OCI-LY1 (cell line): ENCODE measurements around the gene ASF1B.

Experiments
- H2AFZ ChIP-seq: fragments of 200-600 bp; sonication (generic), shearing (Covaris generic); 2 replicates; pipeline ENCODE4 v1.6.0; 2014; ENCODE audit warnings: antibody characterized with exemption, mild to moderate bottlenecking, low read length
- H3F3A ChIP-seq: fragments of 200-600 bp; sonication (generic), shearing (Covaris generic); 2 replicates; pipeline ENCODE4 v1.6.0; 2014; ENCODE audit warnings: mild to moderate bottlenecking, antibody characterized with exemption, low read length, moderate library complexity; ENCODE audit not compliant: insufficient read depth
- H3K27ac ChIP-seq: fragments of 200-600 bp; sonication (generic); 2 replicates; pipeline ENCODE4 v1.5.1; 2014; ENCODE audit warnings: low read length, mixed run types, mild to moderate bottlenecking, low read depth; ENCODE audit not compliant: poor library complexity, severe bottlenecking
- H3K27me3 ChIP-seq: fragments of 200-600 bp; sonication (generic); 2 replicates; pipeline ENCODE4 v1.6.0; 2014; ENCODE audit warnings: antibody characterized with exemption, mild to moderate bottlenecking, low read length, moderate library complexity; ENCODE audit not compliant: insufficient read depth
- H3K36me3 ChIP-seq: fragments of 200-600 bp; sonication (generic); 2 replicates; pipeline ENCODE4 v1.6.1; 2014; ENCODE audit warnings: mild to moderate bottlenecking, antibody characterized with exemption, low read length, moderate library complexity, mixed read lengths; ENCODE audit not compliant: insufficient read depth
- H3K4me1 ChIP-seq: fragments of 200-600 bp; sonication (generic); 2 replicates; pipeline ENCODE4 v1.5.1; 2014; ENCODE audit warnings: mild to moderate bottlenecking, low read length, moderate library complexity; ENCODE audit not compliant: insufficient read depth, severe bottlenecking
- H3K4me2 ChIP-seq: fragments of 200-600 bp; sonication (generic), shearing (Covaris generic); 2 replicates; pipeline ENCODE4 v1.6.1; 2014; ENCODE audit warnings: low read length
- H3K4me3 ChIP-seq: fragments of 200-600 bp; sonication (generic); 2 replicates; pipeline ENCODE4 v1.5.1; 2014; ENCODE audit warnings: low read length, low read depth, mild to moderate bottlenecking, mixed read lengths; ENCODE audit not compliant: poor library complexity, severe bottlenecking
- H3K79me2 ChIP-seq: fragments of 200-600 bp; shearing (Covaris generic); 2 replicates; pipeline ENCODE4 v1.6.1; 2016; ENCODE audit warnings: mixed run types, low read length, mixed read lengths; ENCODE audit not compliant: insufficient read depth
- H3K9ac ChIP-seq: fragments of 200-600 bp; sonication (generic), shearing (Covaris generic); 2 replicates; pipeline ENCODE4 v1.6.1; 2014; ENCODE audit warnings: mild to moderate bottlenecking, low read length, mixed read lengths
- H3K9me2 ChIP-seq: fragments of 200-600 bp; sonication (generic), shearing (Covaris generic); 2 replicates; pipeline ENCODE4 v1.6.1; 2014; ENCODE audit warnings: low read depth, mild to moderate bottlenecking, low read length, mixed read lengths
- H3K9me3 ChIP-seq: fragments of 200-600 bp; shearing (Covaris generic); 2 replicates; pipeline ENCODE4 v1.6.1; 2014; ENCODE audit warnings: low read length, mixed read lengths
- H4K20me1 ChIP-seq: fragments of 200-600 bp; sonication (generic), shearing (Covaris generic); 2 replicates; pipeline ENCODE4 v1.6.0; 2016; ENCODE audit warnings: mild to moderate bottlenecking, low read length; ENCODE audit not compliant: insufficient read depth
- CTCF ChIP-seq: fragments of 200-600 bp; sonication (generic), shearing (Covaris generic); IDR thresholded peaks from 2 replicates; pipeline ENCODE4 v1.5.1; 2017; ENCODE audit warnings: mild to moderate bottlenecking, antibody characterized with exemption, low read length, moderate library complexity, mixed read lengths
- EZH2 ChIP-seq: fragments of 200-600 bp; sonication (generic), shearing (Covaris generic); IDR thresholded peaks from 2 replicates; pipeline ENCODE4 v1.8.0; 2017; ENCODE audit warnings: borderline replicate concordance, mixed run types, mild to moderate bottlenecking, antibody characterized with exemption, low read length, moderate library complexity, mixed read lengths

Gene ASF1B

GRCh38 chr19:14168993-14169392, 32.6 kb upstream of the ASF1B start:
- H3K36me3 ChIP-seq = no peaks in the 10 kb centered on the region

GRCh38 chr19:14168259-14168972, 32.0 kb upstream of the ASF1B start:
- H3K4me3 ChIP-seq = no peak overlapping the region
- no peaks in the 10 kb centered on the region for H4K20me1 ChIP-seq
- H3K9me2 ChIP-seq = no peaks in the 10 kb centered on the region
- no peak overlapping the region for H3K4me2 ChIP-seq
- no peak overlapping the region for H2AFZ ChIP-seq
- 0 out of 2 replicates have a peak, but pooled peaks cover 11% of the 10 kb centered on the region for H3K27me3 ChIP-seq
- no peak overlapping the region for H3K27ac ChIP-seq
- H3K4me1 ChIP-seq = no peaks in the 10 kb centered on the region
- H3K9ac ChIP-seq = no peak overlapping the region
- no peaks in the 10 kb centered on the region for H3K79me2 ChIP-seq
- no peak for TF ChIP-seq EZH2
- TF ChIP-seq CTCF = no peak
- no peaks in the 10 kb centered on the region for H3F3A ChIP-seq
- H3K9me3 ChIP-seq = no peaks in the 10 kb centered on the region
- H3K36me3 ChIP-seq = no peaks in the 10 kb centered on the region

More at GRCh38 chr19:14168993-14169392, 32.6 kb upstream of the ASF1B start:
- H3K4me3 ChIP-seq = no peak overlapping the region
- H3K27me3 ChIP-seq = 0 out of 2 replicates have a peak, but pooled peaks cover 11% of the 10 kb centered on the region
- no peaks in the 10 kb centered on the region for H3K9me3 ChIP-seq
- no peaks in the 10 kb centered on the region for H4K20me1 ChIP-seq
- H3K4me1 ChIP-seq = no peaks in the 10 kb centered on the region
- H3K9ac ChIP-seq = no peak overlapping the region
- H3K27ac ChIP-seq = no peak overlapping the region
- no peaks in the 10 kb centered on the region for H3K9me2 ChIP-seq
- no peaks in the 10 kb centered on the region for H3K79me2 ChIP-seq
- H3F3A ChIP-seq = no peaks in the 10 kb centered on the region
- H2AFZ ChIP-seq = no peak overlapping the region
- TF ChIP-seq EZH2 = no peak
- TF ChIP-seq CTCF = no peak
- no peak overlapping the region for H3K4me2 ChIP-seq

GRCh38 chr19:14167576-14168138, 31.3 kb upstream of the ASF1B start:
- Histone ChIP-seq H3F3A (no peaks in the 10 kb centered on the region), H3K79me2 (no peaks in the 10 kb centered on the region), H3K4me1 (no peaks in the 10 kb centered on the region), H2AFZ (no peak overlapping the region), H4K20me1 (no peaks in the 10 kb centered on the region), H3K27me3 (0 out of 2 replicates have a peak, but pooled peaks cover 11% of the 10 kb centered on the region), H3K36me3 (no peaks in the 10 kb centered on the region), H3K4me3 (no peak overlapping the region), H3K4me2 (no peak overlapping the region), H3K9me2 (no peaks in the 10 kb centered on the region), H3K27ac (no peak overlapping the region), H3K9me3 (no peaks in the 10 kb centered on the region), H3K9ac (no peak overlapping the region)
- TF ChIP-seq CTCF (no peak), EZH2 (no peak)
